Endodermal cell (in vitro differentiated cells): ENCODE measurements around the gene IRX5. TPM values are rescaled to one million over a fixed set of nuclear protein-coding genes. Genes with fewer than 3 reads are reported as not detected.

Experiments used
- DNase-seq: peaks from one replicate; pipeline ENCODE4 v3.0.0-alpha.2; 2017
- H3K27ac ChIP-seq: 2 replicates; pipeline ENCODE4 v1.5.1; 2013; ENCODE audit warnings: mild to moderate bottlenecking, low read depth, low read length, moderate library complexity
- H3K27me3 ChIP-seq: 2 replicates; pipeline ENCODE4 v1.6.1; 2013; ENCODE audit warnings: mild to moderate bottlenecking, low read length, moderate library complexity; ENCODE audit not compliant: insufficient read depth, control insufficient read depth, poor library complexity, severe bottlenecking
- H3K36me3 ChIP-seq: 2 replicates; pipeline ENCODE4 v1.7.0; 2013; ENCODE audit warnings: mild to moderate bottlenecking, low read length, moderate library complexity; ENCODE audit not compliant: control insufficient read depth, insufficient read depth
- H3K4me1 ChIP-seq: one replicate; pipeline ENCODE4 v1.7.0; 2013; ENCODE audit warnings: low read length; ENCODE audit not compliant: control insufficient read depth, insufficient read depth
- H3K4me3 ChIP-seq: 2 replicates; pipeline ENCODE4 v1.5.1; 2013; ENCODE audit warnings: mild to moderate bottlenecking, low read length, moderate library complexity
- H3K9ac ChIP-seq: 2 replicates; pipeline ENCODE4 v1.6.1; 2013; ENCODE audit warnings: mild to moderate bottlenecking, low read length, moderate library complexity; ENCODE audit not compliant: poor library complexity, severe bottlenecking; ENCODE audit errors: extremely low read depth
- H3K9me3 ChIP-seq: 2 replicates; pipeline ENCODE4 v1.6.1; 2013; ENCODE audit warnings: mild to moderate bottlenecking, low read length, moderate library complexity; ENCODE audit not compliant: control insufficient read depth
- H3K27ac Mint-ChIP-seq: 2 replicates; pipeline ENCODE4 v1.8.0; 2020; ENCODE audit warnings: mixed read lengths
- H3K27me3 Mint-ChIP-seq: 2 replicates; pipeline ENCODE4 v1.8.0; 2021; ENCODE audit warnings: mild to moderate bottlenecking, mixed read lengths; ENCODE audit not compliant: insufficient read depth
- H3K36me3 Mint-ChIP-seq: 2 replicates; pipeline ENCODE4 v1.8.0; 2020; ENCODE audit warnings: low read depth, mixed read lengths
- H3K4me1 Mint-ChIP-seq: 2 replicates; pipeline ENCODE4 v1.8.0; 2020; ENCODE audit warnings: mixed read lengths
- H3K4me3 Mint-ChIP-seq: 2 replicates; pipeline ENCODE4 v1.8.0; 2020; ENCODE audit warnings: mild to moderate bottlenecking, moderate library complexity, mixed read lengths
- H3K9me3 Mint-ChIP-seq: 2 replicates; pipeline ENCODE4 v1.8.0; 2020; ENCODE audit warnings: mild to moderate bottlenecking, mixed read lengths
- CTCF ChIP-seq: fragments of 200-600 bp; sonication (generic); conservative IDR thresholded peaks from 2 replicates; pipeline ENCODE4 v1.5.0; 2021; ENCODE audit warnings: antibody characterized with exemption, mild to moderate bottlenecking
- WGBS, 2 experiments: methylation state at CpG; one replicate each; pipeline versions ENCODE4 v1.1.5 to v1.1.7; 2013; ENCODE audit warnings: missing lambda C conversion rate in 2 of 2, mixed read lengths in 1 of 2; ENCODE audit not compliant: insufficient coverage in 1 of 2, insufficient read length in 1 of 2; 5-methylcytosine and 5-hydroxymethylcytosine counted together
- total RNA-seq, 2 donors: library from RNA; stranded (reverse); fragmentation: NEBNext Ultra II Directional in 1 of 2; extraction: Animal tissue kit (Norgen Biotek cat#: 25700) in 1 of 2; gene quantifications; 2 replicates in 1 of 2; 3 replicates in 1 of 2; pipeline ENCODE4 v1.2.1, GENCODE V29; 2021

IRX5 gene
- total RNA-seq, 2 donors from 2014 or later = 1.6 to 2.6 TPM

GRCh38 chr16:54931120-54932014 lies 702 bp downstream of the IRX5 start:
- 0% methylated on average over 26 to 91 of the region's 91 CpGs for WGBS, 2 experiments
- Histone ChIP-seq H3K4me3 (peak overlapping the region; percentile 82), H3K27me3 (peaks cover 49% of the 10 kb centered on the region), H3K27ac (no peak overlapping the region), H3K36me3 (peaks cover 4% of the 10 kb centered on the region), H3K9me3 (no peaks in the 10 kb centered on the region), H3K4me1 (peaks cover 9% of the 10 kb centered on the region), H3K9ac (no peak overlapping the region)
- H3K27ac Mint-ChIP-seq = no peak overlapping the region
- DNase-seq = peak; percentile 79
- H3K9me3 Mint-ChIP-seq = no peaks in the 10 kb centered on the region
- no peaks in the 10 kb centered on the region for H3K36me3 Mint-ChIP-seq
- peaks cover 33% of the 10 kb centered on the region for H3K4me1 Mint-ChIP-seq
- no peak for TF ChIP-seq CTCF
- peaks cover 63% of the 10 kb centered on the region for H3K27me3 Mint-ChIP-seq
- peak overlapping the region; percentile 75 for H3K4me3 Mint-ChIP-seq

- no peak overlapping the region for H3K27ac ChIP-seq
- Mint-ChIP-seq H3K4me3 (peak overlapping the region; percentile 75), H3K27me3 (peaks cover 69% of the 10 kb centered on the region), H3K9me3 (no peaks in the 10 kb centered on the region), H3K36me3 (no peaks in the 10 kb centered on the region), H3K27ac (no peak overlapping the region), H3K4me1 (peaks cover 31% of the 10 kb centered on the region)
- peak; percentile 68 for DNase-seq
- H3K36me3 ChIP-seq = peaks cover 4% of the 10 kb centered on the region
- peak overlapping the region; percentile 82 for H3K4me3 ChIP-seq
- H3K4me1 ChIP-seq = peaks cover 11% of the 10 kb centered on the region
- no peak overlapping the region for H3K9ac ChIP-seq
- TF ChIP-seq CTCF = no peak
- H3K27me3 ChIP-seq = peaks cover 57% of the 10 kb centered on the region
- no peaks in the 10 kb centered on the region for H3K9me3 ChIP-seq
- 0 to 3% methylated on average over 1 to 48 of the region's 48 CpGs for WGBS, 2 experiments
These were observed 1.5 kb downstream of the IRX5 start for GRCh38 chr16:54932021-54932660.

GRCh38 chr16:54932737-54933254 lies 2.1 kb downstream of the IRX5 start:
- Histone ChIP-seq H3K9ac (no peak overlapping the region), H3K27me3 (peaks cover 63% of the 10 kb centered on the region), H3K27ac (no peak overlapping the region), H3K4me3 (peak overlapping the region; percentile 82), H3K9me3 (no peaks in the 10 kb centered on the region), H3K36me3 (peaks cover 4% of the 10 kb centered on the region), H3K4me1 (peaks cover 16% of the 10 kb centered on the region)
- WGBS, 2 experiments = 2 to 6% methylated on average over 17 to 52 of the region's 52 CpGs
- Mint-ChIP-seq H3K4me1 (peaks cover 28% of the 10 kb centered on the region), H3K27me3 (peaks cover 74% of the 10 kb centered on the region), H3K36me3 (no peaks in the 10 kb centered on the region), H3K27ac (no peak overlapping the region), H3K9me3 (no peaks in the 10 kb centered on the region), H3K4me3 (peak overlapping the region; percentile 75)
- peak; percentile 58 for TF ChIP-seq CTCF
- peak; percentile 83 for DNase-seq
